CD4-positive, alpha-beta memory T cell (primary cell): ENCODE data around the gene SETBP1. TPM values are rescaled to one million over a fixed set of nuclear protein-coding genes. Genes with fewer than 3 reads are reported as not detected.

Experiments
- CTCF ChIA-PET: fragments of 350-600 bp; sonication (Branson Sonifier 250); formaldehyde crosslinking; loops from one replicate; lab custom pipeline; 2021; ENCODE audit warnings: inconsistent platforms; ENCODE audit not compliant: partially characterized antibody; lab: Charles Lee
- POLR2A ChIA-PET: fragments of 350-600 bp; sonication (Branson Sonifier 250); formaldehyde crosslinking; loops from one replicate; lab custom pipeline; 2021; ENCODE audit not compliant: partially characterized antibody; lab: Charles Lee
- DNase-seq, 5 donors: peaks; one replicate each; pipeline versions ENCODE4 v3.0.0 to v3.0.0-alpha.2; 2020 to 2022; ENCODE audit warnings: mixed read lengths in 1 of 5
- H3K27ac ChIP-seq: one replicate; pipeline ENCODE4 v1.7.0; 2013; ENCODE audit warnings: low read depth, low read length
- H3K27me3 ChIP-seq: 2 replicates; pipeline ENCODE4 v1.7.0; 2013; ENCODE audit warnings: mild to moderate bottlenecking, low read length, moderate library complexity; ENCODE audit not compliant: insufficient read depth
- H3K36me3 ChIP-seq: 2 replicates; pipeline ENCODE4 v1.7.0; 2013; ENCODE audit warnings: mild to moderate bottlenecking, low read length, moderate library complexity; ENCODE audit not compliant: insufficient read depth
- H3K4me1 ChIP-seq: 2 replicates; pipeline ENCODE4 v1.7.0; 2013; ENCODE audit warnings: mild to moderate bottlenecking, low read length, moderate library complexity; ENCODE audit not compliant: insufficient read depth
- H3K4me3 ChIP-seq, 2 donors: one replicate each; pipeline ENCODE4 v1.7.0; 2013; ENCODE audit warnings: low read length in 2 of 2, mild to moderate bottlenecking in 1 of 2
- H3K9me3 ChIP-seq, 2 donors: one replicate each; pipeline ENCODE4 v1.7.0; 2013; ENCODE audit warnings: low read length in 2 of 2, control low read depth in 1 of 2; ENCODE audit not compliant: control insufficient read depth in 1 of 2
- H3K27ac Mint-ChIP-seq, 7 donors: one replicate each; pipeline ENCODE4 v1.8.0; 2020 to 2021; ENCODE audit warnings: mixed read lengths in 7 of 7, mild to moderate bottlenecking in 6 of 7, inconsistent platforms in 3 of 7, moderate library complexity in 3 of 7
- H3K27me3 Mint-ChIP-seq, 2 donors: one replicate each; pipeline ENCODE4 v1.8.0; 2020 to 2021; ENCODE audit warnings: mixed read lengths in 2 of 2
- H3K36me3 Mint-ChIP-seq, 2 donors: one replicate each; pipeline ENCODE4 v1.8.0; 2020 to 2021; ENCODE audit warnings: mixed read lengths in 2 of 2, inconsistent platforms in 1 of 2, mild to moderate bottlenecking in 1 of 2
- H3K4me1 Mint-ChIP-seq, 4 donors: one replicate each; pipeline ENCODE4 v1.8.0; 2020 to 2021; ENCODE audit warnings: mixed read lengths in 4 of 4, mild to moderate bottlenecking in 1 of 4
- H3K4me3 Mint-ChIP-seq, 8 donors: one replicate each; pipeline ENCODE4 v1.8.0; 2020 to 2021; ENCODE audit warnings: mixed read lengths in 8 of 8, mild to moderate bottlenecking in 7 of 8, moderate library complexity in 6 of 8, inconsistent platforms in 3 of 8
- H3K9me3 Mint-ChIP-seq, 8 donors: one replicate each; pipeline ENCODE4 v1.8.0; 2020 to 2021; ENCODE audit warnings: mixed read lengths in 8 of 8, mild to moderate bottlenecking in 5 of 8, inconsistent platforms in 3 of 8, moderate library complexity in 1 of 8
- intact Hi-C: fragments of 100-400 bp; cut with micrococcal nuclease; formaldehyde crosslinking; loops from one replicate; pipeline ENCODE4 v1.15.1; 2023
- polyA plus RNA-seq, 2 donors: library from polyadenylated mRNA; unstranded; fragments of 300-500 nt; fragmentation: Illumina TruSeq; gene quantifications; one replicate each; pipeline ENCODE4 v1.2.3, GENCODE V29; 2021
- total RNA-seq, 2 experiments: library from RNA; stranded (reverse); gene quantifications; one replicate each; pipeline ENCODE4 v1.2.3, GENCODE V29; 2021

The SETBP1 gene
- total and polyA plus RNA-seq, 4 experiments from 2014 or later, result 0.03 to 0.21 (median 0.09) TPM; not detected in 1

GRCh38 chr18:44659771-44660170 lies 20.9 kb upstream of the SETBP1 start:
- H3K4me1 ChIP-seq, result no peaks in the 10 kb centered on the region
- H3K27ac ChIP-seq, result no peak overlapping the region
- no peak overlapping the region for H3K4me3 ChIP-seq
- H3K36me3 ChIP-seq, result no peaks in the 10 kb centered on the region
- ChIA-PET POLR2A (no interaction called here), CTCF (interaction anchor here (1.2 kb wide), 1 partner anchor 553 kb away, joined by 3 read pairs; no protein-coding TSS in a partner anchor)
- Mint-ChIP-seq H3K9me3 (no peaks in the 10 kb centered on the region), H3K36me3 (no peaks in the 10 kb centered on the region), H3K27me3 (peaks cover 4 to 10% of the 10 kb centered on the region in 2 donors), H3K27ac (no peak overlapping the region), H3K4me3 (no peak overlapping the region), H3K4me1 (no peaks in the 10 kb centered on the region)
- no peak for DNase-seq
- no peaks in the 10 kb centered on the region for H3K27me3 ChIP-seq
- no peaks in the 10 kb centered on the region for H3K9me3 ChIP-seq
- intact Hi-C loops, result no loop called here

- Histone ChIP-seq H3K4me3 (no peak overlapping the region), H3K27me3 (peaks cover 4% of the 10 kb centered on the region), H3K9me3 (no peaks in the 10 kb centered on the region), H3K36me3 (no peaks in the 10 kb centered on the region), H3K4me1 (no peaks in the 10 kb centered on the region), H3K27ac (no peak overlapping the region)
- ChIA-PET POLR2A (no interaction called here), CTCF (interaction anchor here (0.8 to 1.3 kb wide), 2 partner anchors 7 to 10 kb away, joined by 3 read pairs; no protein-coding TSS in a partner anchor)
- Mint-ChIP-seq H3K27ac (no peak overlapping the region), H3K27me3 (peaks cover 13 to 23% of the 10 kb centered on the region in 2 donors), H3K36me3 (no peaks in the 10 kb centered on the region), H3K9me3 (no peaks in the 10 kb centered on the region), H3K4me3 (no peak overlapping the region), H3K4me1 (no peaks in the 10 kb centered on the region)
- intact Hi-C loops, result no loop called here
- DNase-seq, result no peak
Measured at GRCh38 chr18:44668270-44668975, 12.3 kb upstream of the SETBP1 start.

DNA sequence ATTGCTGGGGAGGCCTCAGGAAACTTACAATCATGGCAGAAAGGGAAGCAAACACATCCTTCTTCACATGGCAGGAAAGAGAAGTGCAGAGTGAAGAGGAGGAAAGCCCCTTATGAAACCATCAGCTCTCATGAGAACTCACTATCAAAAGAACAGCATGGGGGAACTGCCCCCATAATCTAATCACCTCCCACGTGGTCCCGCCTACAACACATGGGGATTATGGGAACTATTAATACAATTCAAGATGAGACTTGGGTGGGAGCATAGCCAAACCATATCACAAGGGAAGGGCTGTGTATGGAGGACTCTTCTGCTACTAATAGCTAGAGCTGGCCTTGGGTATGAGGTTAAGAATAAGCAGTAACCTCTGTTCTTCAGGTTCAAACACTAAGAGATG lies 8.8 kb upstream of the SETBP1 start:
- H3K4me3 ChIP-seq, result no peak overlapping the region
- no peaks in the 10 kb centered on the region for H3K9me3 Mint-ChIP-seq
- peaks cover 4% of the 10 kb centered on the region for H3K27me3 ChIP-seq
- H3K27me3 Mint-ChIP-seq, result peaks cover 16 to 33% of the 10 kb centered on the region in 2 donors
- POLR2A ChIA-PET, result no interaction called here
- H3K4me1 Mint-ChIP-seq, result no peaks in the 10 kb centered on the region
- no peaks in the 10 kb centered on the region for H3K9me3 ChIP-seq
- H3K4me1 ChIP-seq, result no peaks in the 10 kb centered on the region
- DNase-seq, result no peak
- H3K27ac ChIP-seq, result no peak overlapping the region
- no peaks in the 10 kb centered on the region for H3K36me3 ChIP-seq
- CTCF ChIA-PET, result no interaction called here
- H3K36me3 Mint-ChIP-seq, result no peaks in the 10 kb centered on the region
- intact Hi-C loops, result loop anchor here (10.0 kb wide), 1 partner anchor 713 kb away; no protein-coding TSS in a partner anchor
- no peak overlapping the region for H3K27ac Mint-ChIP-seq
- no peak overlapping the region for H3K4me3 Mint-ChIP-seq

GRCh38 chr18:44672506-44672905 lies 8.2 kb upstream of the SETBP1 start:
- intact Hi-C loops, result loop anchor here (10.0 kb wide), 1 partner anchor 712 kb away; no protein-coding TSS in a partner anchor
- Histone ChIP-seq H3K36me3 (no peaks in the 10 kb centered on the region), H3K27ac (no peak overlapping the region), H3K9me3 (no peaks in the 10 kb centered on the region), H3K27me3 (peaks cover 4% of the 10 kb centered on the region), H3K4me3 (no peak overlapping the region), H3K4me1 (no peaks in the 10 kb centered on the region)
- no peak overlapping the region for H3K27ac Mint-ChIP-seq
- DNase-seq, result no peak
- no peaks in the 10 kb centered on the region for H3K36me3 Mint-ChIP-seq
- no peaks in the 10 kb centered on the region for H3K9me3 Mint-ChIP-seq
- H3K27me3 Mint-ChIP-seq, result peaks cover 16 to 33% of the 10 kb centered on the region in 2 donors
- POLR2A ChIA-PET, result no interaction called here
- H3K4me3 Mint-ChIP-seq, result no peak overlapping the region
- H3K4me1 Mint-ChIP-seq, result no peaks in the 10 kb centered on the region
- CTCF ChIA-PET, result no interaction called here

- Histone ChIP-seq H3K27ac (no peak overlapping the region), H3K27me3 (peaks cover 4% of the 10 kb centered on the region), H3K36me3 (no peaks in the 10 kb centered on the region), H3K9me3 (no peaks in the 10 kb centered on the region), H3K4me3 (no peak overlapping the region), H3K4me1 (no peaks in the 10 kb centered on the region)
- no peak for DNase-seq
- CTCF ChIA-PET, result no interaction called here
- POLR2A ChIA-PET, result no interaction called here
- intact Hi-C loops, result loop anchor here (10.0 kb wide), 1 partner anchor 711 kb away; no protein-coding TSS in a partner anchor
- Mint-ChIP-seq H3K9me3 (no peaks in the 10 kb centered on the region), H3K27me3 (peaks cover 20 to 29% of the 10 kb centered on the region in 2 donors), H3K27ac (no peak overlapping the region), H3K4me3 (no peak overlapping the region), H3K4me1 (no peaks in the 10 kb centered on the region), H3K36me3 (no peaks in the 10 kb centered on the region)
Measured at GRCh38 chr18:44673256-44673880, 7.3 kb upstream of the SETBP1 start.

DNA sequence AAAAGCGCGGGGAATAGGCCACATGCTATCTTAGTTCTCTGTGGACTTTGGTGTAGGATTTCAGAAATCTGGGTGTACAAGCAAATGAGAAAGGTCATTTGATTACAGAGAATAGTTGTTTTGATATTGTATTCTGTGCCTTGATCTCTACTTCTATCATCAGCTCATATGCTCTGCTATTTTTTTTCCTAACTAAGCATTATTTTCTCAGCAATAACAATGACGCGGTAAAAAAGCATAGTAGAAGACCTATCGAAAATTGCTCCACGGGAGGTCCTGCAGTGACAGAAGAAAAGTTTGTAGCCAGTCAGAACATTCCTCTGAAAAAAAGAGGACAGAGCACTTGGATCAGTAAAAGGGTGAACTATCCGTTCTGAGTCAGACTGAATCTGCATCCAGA lies 2.8 kb upstream of the SETBP1 start:
- no peaks in the 10 kb centered on the region for H3K36me3 Mint-ChIP-seq
- H3K27me3 ChIP-seq, result peaks cover 7% of the 10 kb centered on the region
- intact Hi-C loops, result loop anchor here (10.0 kb wide), 1 partner anchor 707 kb away; no protein-coding TSS in a partner anchor
- no peak overlapping the region for H3K27ac Mint-ChIP-seq
- H3K4me1 Mint-ChIP-seq, result peaks cover 0 to 8% (median 3%) of the 10 kb centered on the region in 4 donors
- CTCF ChIA-PET, result no interaction called here
- H3K9me3 ChIP-seq, result no peaks in the 10 kb centered on the region
- H3K27ac ChIP-seq, result no peak overlapping the region
- no peaks in the 10 kb centered on the region for H3K36me3 ChIP-seq
- DNase-seq, result no peak
- POLR2A ChIA-PET, result no interaction called here
- H3K4me3 Mint-ChIP-seq, result peak overlapping the region in 7 of 8 donors; percentile 10 to 70 (median 58)
- no peaks in the 10 kb centered on the region for H3K9me3 Mint-ChIP-seq
- peaks cover 21 to 24% of the 10 kb centered on the region in 2 donors for H3K27me3 Mint-ChIP-seq
- peaks cover 11% of the 10 kb centered on the region for H3K4me1 ChIP-seq
- no peak overlapping the region for H3K4me3 ChIP-seq

- DNase-seq, result no peak
- Histone ChIP-seq H3K4me1 (peaks cover 11% of the 10 kb centered on the region), H3K9me3 (no peaks in the 10 kb centered on the region), H3K27me3 (peaks cover 6% of the 10 kb centered on the region), H3K4me3 (no peak overlapping the region), H3K36me3 (no peaks in the 10 kb centered on the region), H3K27ac (no peak overlapping the region)
- intact Hi-C loops, result loop anchor here (1.0 to 10.0 kb wide), 2 partner anchors 217 to 706 kb away; no protein-coding TSS in a partner anchor
- CTCF ChIA-PET, result interaction anchor here (0.5 to 1.8 kb wide), 21 partner anchors 9 to 536 kb away, joined by 3 to 18 read pairs (median 3); no protein-coding TSS in a partner anchor
- Mint-ChIP-seq H3K27me3 (peaks cover 20 to 22% of the 10 kb centered on the region in 2 donors), H3K4me3 (peak overlapping the region; percentile 37 to 82 (median 68)), H3K9me3 (no peaks in the 10 kb centered on the region), H3K4me1 (peaks cover 0 to 8% (median 3%) of the 10 kb centered on the region in 4 donors), H3K27ac (no peak overlapping the region), H3K36me3 (no peaks in the 10 kb centered on the region)
- POLR2A ChIA-PET, result no interaction called here
Measured at GRCh38 chr18:44678725-44679055, 2.0 kb upstream of the SETBP1 start.
